A673 (cell line): ENCODE data around the gene BGN.

ENCODE experiments used
- EZH2 ChIP-seq: fragments of 200-600 bp; sonication (generic); IDR thresholded peaks from 2 replicates; pipeline ENCODE4 v1.6.1; 2017; ENCODE audit warnings: borderline replicate concordance, low read depth, mild to moderate bottlenecking, mixed read lengths, antibody characterized with exemption, low read length; ENCODE audit not compliant: poor library complexity, severe bottlenecking
- TF ChIP-seq, protein P1 (sequence below): fragments of 300-800, 200-600 bp; sonication (generic); conservative IDR thresholded peaks from 2 replicates; pipeline ENCODE4 v1.5.1; 2017; ENCODE audit warnings: low read depth, mild to moderate bottlenecking, antibody characterized with exemption, low read length, moderate library complexity, mixed read lengths

- TF ChIP-seq, protein P1, sequence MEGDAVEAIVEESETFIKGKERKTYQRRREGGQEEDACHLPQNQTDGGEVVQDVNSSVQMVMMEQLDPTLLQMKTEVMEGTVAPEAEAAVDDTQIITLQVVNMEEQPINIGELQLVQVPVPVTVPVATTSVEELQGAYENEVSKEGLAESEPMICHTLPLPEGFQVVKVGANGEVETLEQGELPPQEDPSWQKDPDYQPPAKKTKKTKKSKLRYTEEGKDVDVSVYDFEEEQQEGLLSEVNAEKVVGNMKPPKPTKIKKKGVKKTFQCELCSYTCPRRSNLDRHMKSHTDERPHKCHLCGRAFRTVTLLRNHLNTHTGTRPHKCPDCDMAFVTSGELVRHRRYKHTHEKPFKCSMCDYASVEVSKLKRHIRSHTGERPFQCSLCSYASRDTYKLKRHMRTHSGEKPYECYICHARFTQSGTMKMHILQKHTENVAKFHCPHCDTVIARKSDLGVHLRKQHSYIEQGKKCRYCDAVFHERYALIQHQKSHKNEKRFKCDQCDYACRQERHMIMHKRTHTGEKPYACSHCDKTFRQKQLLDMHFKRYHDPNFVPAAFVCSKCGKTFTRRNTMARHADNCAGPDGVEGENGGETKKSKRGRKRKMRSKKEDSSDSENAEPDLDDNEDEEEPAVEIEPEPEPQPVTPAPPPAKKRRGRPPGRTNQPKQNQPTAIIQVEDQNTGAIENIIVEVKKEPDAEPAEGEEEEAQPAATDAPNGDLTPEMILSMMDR, result no peak
- TF ChIP-seq EZH2, result no peak
Measured at GRCh38 chrX:153537080-153537479, 42.3 kb downstream of the BGN start.
